HepG2 (cell line): ENCODE measurements around the gene LGI2. TPM values are rescaled to one million over a fixed set of nuclear protein-coding genes. Genes with fewer than 3 reads are reported as not detected.

Experiments
- ATAC-seq: fragments of 200-7000 bp; cut with Tn5 transposase; 3 replicates; pipeline ENCODE4 v1.9.1; 2020; ENCODE audit warnings: mild to moderate bottlenecking, moderate library complexity
- BruUV-seq: library from RNA; stranded (reverse); fragments of 400-500 nt; replicated peaks from 2 replicates; lab custom pipeline; 2021; lab: Mats Ljungman, UMichigan
- CTCF ChIA-PET: fragments of 300-600 bp; formaldehyde crosslinking; extraction: SDS; loops from one replicate; lab custom pipeline; 2021; ENCODE audit warnings: low total read pairs, inconsistent platforms, low intra/inter-chr PET ratio; lab: Yijun Ruan, JAX
- POLR2A ChIA-PET: fragments of 350-600 bp; sonication (Branson Sonifier 250); formaldehyde crosslinking; loops from one replicate; lab custom pipeline; 2020; ENCODE audit warnings: antibody characterized with exemption, inconsistent platforms; lab: Yijun Ruan, JAX
- DNase-seq: peaks from one replicate; pipeline ENCODE4 v3.0.0-alpha.2; 2015; ENCODE audit warnings: low spot score
- FAIRE-seq: peaks from 3 replicates; lab custom pipeline; 2011; peaks lifted over from hg19 to GRCh38; lab: Jason Lieb, UNC
- H2AFZ ChIP-seq: one replicate; pipeline ENCODE4 v1.6.1; 2011; ENCODE audit warnings: low read length, inconsistent platforms
- H3K27ac ChIP-seq: fragments of 300-600 bp; 3 replicates; pipeline ENCODE4 v1.8.0; 2011; ENCODE audit warnings: mixed run types, mild to moderate bottlenecking, mixed read lengths, low read length, inconsistent platforms; ENCODE audit not compliant: insufficient read depth; ENCODE audit errors: extremely low read length
- H3K27me3 ChIP-seq, 2 experiments: fragments of 200-600 bp in 1 of 2; 2 replicates in 1 of 2; 3 replicates in 1 of 2; pipeline versions ENCODE4 v1.6.0 to v1.8.0; 2011; ENCODE audit warnings: low read length in 2 of 2, mild to moderate bottlenecking in 2 of 2, moderate library complexity in 2 of 2, inconsistent platforms in 1 of 2; ENCODE audit not compliant: insufficient read depth in 2 of 2, control insufficient read depth in 1 of 2
- H3K36me3 ChIP-seq, 2 experiments: fragments of 200-600 bp in 1 of 2; replicated peaks in 1 of 2; 2 replicates in 1 of 2; 3 replicates in 1 of 2; pipeline versions ENCODE4 v1.5.1 to v1.8.0; 2011; ENCODE audit warnings: low read length in 2 of 2, inconsistent platforms in 1 of 2; ENCODE audit not compliant: insufficient read depth in 2 of 2, control insufficient read depth in 1 of 2
- H3K4me1 ChIP-seq: 2 replicates; pipeline ENCODE4 v1.5.1; 2012; ENCODE audit warnings: low read length, inconsistent platforms; ENCODE audit not compliant: insufficient read depth
- H3K4me2 ChIP-seq: 2 replicates; pipeline ENCODE4 v1.6.0; 2011; ENCODE audit warnings: low read depth, low read length, inconsistent platforms
- H3K4me3 ChIP-seq, 3 experiments: fragments of 200-600 bp in 1 of 3; sonication (generic), shearing (Covaris generic) in 1 of 3; replicated peaks in 1 of 3; 2 replicates each; pipeline ENCODE4 v1.5.1; 2011 to 2016; ENCODE audit warnings: low read length in 3 of 3, inconsistent platforms in 2 of 3, low read depth in 2 of 3, mild to moderate bottlenecking in 2 of 3, control low read depth in 1 of 3, mixed read lengths in 1 of 3; ENCODE audit not compliant: insufficient read depth in 1 of 3
- H3K79me2 ChIP-seq: one replicate; pipeline ENCODE4 v1.6.1; 2011; ENCODE audit warnings: low read length, inconsistent platforms; ENCODE audit not compliant: insufficient read depth
- H3K9ac ChIP-seq: 2 replicates; pipeline ENCODE4 v1.6.0; 2011; ENCODE audit warnings: mild to moderate bottlenecking, low read depth, low read length, inconsistent platforms; ENCODE audit not compliant: insufficient read depth
- H3K9me3 ChIP-seq: 2 replicates; pipeline ENCODE4 v1.5.1; 2012; ENCODE audit warnings: mild to moderate bottlenecking, low read length
- H4K20me1 ChIP-seq: 2 replicates; pipeline ENCODE4 v1.6.0; 2011; ENCODE audit warnings: inconsistent platforms, mild to moderate bottlenecking, low read length, moderate library complexity; ENCODE audit not compliant: insufficient read depth
- CEBPG ChIP-seq: IDR thresholded peaks from 2 replicates; pipeline ENCODE4 v1.6.1; 2016
- DNMT1 ChIP-seq: sonication (generic); formaldehyde crosslinking; IDR thresholded peaks from 2 replicates; pipeline ENCODE4 v1.5.1; 2020; ENCODE audit warnings: mild to moderate bottlenecking, missing genetic modification reagents
- MAF1 ChIP-seq: sonication (generic); formaldehyde crosslinking; IDR thresholded peaks from 2 replicates; pipeline ENCODE4 v1.5.0; 2020; ENCODE audit warnings: missing genetic modification reagents, borderline replicate concordance
- NFE2L2 ChIP-seq: fragments of 150-350 bp; IDR thresholded peaks from 2 replicates; pipeline ENCODE4 v1.6.1; 2014; ENCODE audit warnings: low read length
- SOX5 ChIP-seq: IDR thresholded peaks from 2 replicates; pipeline ENCODE4 v1.6.1; 2016; ENCODE audit warnings: borderline replicate concordance
- TEAD2 ChIP-seq: sonication (generic); formaldehyde crosslinking; IDR thresholded peaks from 2 replicates; pipeline ENCODE4 v1.9.0; 2021; ENCODE audit warnings: missing genetic modification reagents
- ZMYM4 ChIP-seq: sonication (generic); formaldehyde crosslinking; IDR thresholded peaks from 2 replicates; pipeline ENCODE4 v1.8.1; 2023; ENCODE audit warnings: mild to moderate bottlenecking, missing genetic modification reagents
- ZNF329 ChIP-seq: sonication (generic); formaldehyde crosslinking; IDR thresholded peaks from 2 replicates; pipeline ENCODE4 v1.9.0; 2021; ENCODE audit warnings: low read depth, mild to moderate bottlenecking, missing genetic modification reagents
- ZNF354B ChIP-seq: sonication (generic); formaldehyde crosslinking; IDR thresholded peaks from 2 replicates; pipeline ENCODE4 v1.8.0; 2022; ENCODE audit warnings: mild to moderate bottlenecking, missing genetic modification reagents
- ZNF619 ChIP-seq: sonication (generic); formaldehyde crosslinking; IDR thresholded peaks from 2 replicates; pipeline ENCODE4 v1.4.0; 2020; ENCODE audit warnings: mild to moderate bottlenecking, missing genetic modification reagents
- ZNF782 ChIP-seq: sonication (generic); formaldehyde crosslinking; IDR thresholded peaks from 2 replicates; pipeline ENCODE4 v1.4.0; 2020; ENCODE audit warnings: missing genetic modification reagents, mild to moderate bottlenecking, borderline replicate concordance
- WGBS: methylation state at CpG from one replicate; pipeline ENCODE4 v1.1.6; 2017; ENCODE audit warnings: low lambda C conversion rate; 5-methylcytosine and 5-hydroxymethylcytosine counted together
- in situ Hi-C: cut with HindIII; loops from 2 replicates; pipeline ENCODE4 v1.10.0; 2017; ENCODE audit warnings: low pct_unique_long_range_greater_than_20kb; ENCODE audit not compliant: extremely low pct_ligation_motif_present
- intact Hi-C: fragments of 100-400 bp; cut with micrococcal nuclease; formaldehyde crosslinking; loops from one replicate; pipeline ENCODE4 v1.10.0; 2022; ENCODE audit not compliant: unreplicated experiment
- polyA plus RNA-seq, 8 experiments: library from polyadenylated mRNA; depleted of rRNA in 3 of 8; stranded (reverse) in 7 of 8; unstranded in 1 of 8; fragments of >200 nt; fragmentation: Illumina TruSeq in 4 of 8; extraction: Trizol in 4 of 8; gene quantifications; 2 replicates each; pipeline versions ENCODE4 v1.2.1 to v1.2.3, GENCODE V29; 2011 to 2016; ENCODE audit warnings: low read depth in 4 of 8, missing spikeins in 1 of 8, mixed read lengths in 1 of 8; ENCODE audit not compliant: insufficient read depth in 1 of 8
- total RNA-seq, 5 experiments: library from RNA; depleted of rRNA; stranded (reverse); fragments of >200 nt; fragmentation: Illumina TruSeq; extraction: Trizol; gene quantifications; 2 replicates each; pipeline ENCODE4 v1.2.3, GENCODE V29; 2016; ENCODE audit warnings: low read depth in 1 of 5
- TF ChIP-seq, protein P1 (sequence below): sonication (generic); formaldehyde crosslinking; IDR thresholded peaks from 2 replicates; pipeline ENCODE4 v1.9.0; 2021; ENCODE audit warnings: missing genetic modification reagents, borderline replicate concordance

The LGI2 gene
- total and polyA plus RNA-seq, 2 of the 13 experiments (the other 11 are each of a cell fraction or from before 2014, with no cell fraction given) = not detected

DNA sequence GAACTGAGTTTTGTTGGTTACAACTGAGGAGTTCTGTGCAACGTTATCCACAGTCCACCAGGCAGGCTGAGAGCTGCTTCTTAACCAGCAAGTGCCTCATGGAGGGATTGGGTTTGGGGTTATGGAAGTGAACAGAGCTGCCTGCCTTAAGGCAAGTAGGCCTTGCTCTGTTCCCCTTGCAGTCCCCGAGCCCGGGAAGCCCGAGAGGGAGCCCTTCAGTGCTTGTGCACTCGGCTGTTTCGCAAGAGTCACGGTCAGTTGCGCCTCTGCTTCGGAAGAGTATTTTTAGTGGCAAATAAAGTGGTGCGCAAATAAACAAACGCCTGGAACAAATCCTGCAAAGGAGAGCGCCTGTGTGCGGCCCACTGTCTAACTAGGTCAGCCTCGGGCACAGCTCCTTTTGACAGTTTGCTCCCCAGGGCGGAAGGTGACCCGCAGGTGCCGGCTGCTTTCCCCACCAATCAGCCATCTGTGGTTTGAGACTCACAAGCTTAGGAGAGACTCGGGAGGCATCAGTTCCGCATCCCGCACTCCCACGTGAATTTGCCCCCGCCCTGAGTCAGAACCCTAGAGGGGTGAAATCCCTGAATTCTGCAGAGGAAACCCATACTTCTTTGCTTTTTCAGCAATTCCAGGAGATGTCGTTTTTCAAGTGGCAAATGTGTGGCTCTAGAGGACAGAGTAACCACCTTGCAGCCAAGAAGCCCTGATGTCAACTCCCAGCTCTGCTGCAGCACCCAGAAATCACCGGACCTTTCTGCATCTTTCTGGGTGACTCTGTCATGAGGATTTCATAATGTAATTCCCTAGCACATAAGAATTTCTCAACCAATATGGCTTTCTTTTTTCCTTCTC lies 56.8 kb downstream of the LGI2 start (continued):
- TF ChIP-seq MAF1 (CRISPR knock-in tag) (no peak), ZMYM4 (CRISPR knock-in tag) (peak; percentile 43; the same call in 1 of the 2 replicates)

DNA sequence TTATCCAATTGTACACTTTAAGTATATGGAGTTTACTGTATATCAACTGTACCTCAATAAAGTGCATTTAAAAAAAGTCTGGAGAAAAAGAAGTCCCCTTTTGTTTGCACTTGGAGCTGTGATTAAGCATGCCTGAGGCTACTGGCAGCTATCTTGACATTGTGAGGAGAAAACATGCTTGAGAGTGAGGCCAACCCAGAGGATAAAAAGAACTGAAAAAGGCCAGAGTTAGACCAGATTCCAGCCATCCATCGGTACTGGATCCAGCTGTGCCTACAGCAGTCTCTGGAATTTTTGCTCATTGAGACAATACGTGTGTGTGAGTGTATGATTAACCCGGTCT lies 57.4 kb downstream of the LGI2 start:
- FAIRE-seq (no peak), DNase-seq (no peak), ATAC-seq (peak; percentile 95)
- H3K4me2 ChIP-seq = peak overlapping the region; percentile 85
- H3K9me3 ChIP-seq = no peaks in the 10 kb centered on the region
- CTCF ChIA-PET = no interaction called here
- H3K79me2 ChIP-seq = no peaks in the 10 kb centered on the region
- H2AFZ ChIP-seq = no peak overlapping the region
- H3K36me3 ChIP-seq = no peaks in the 10 kb centered on the region
- peak; percentile 98 for TF ChIP-seq ZNF329 (CRISPR knock-in tag)
- TF ChIP-seq TEAD2 (CRISPR knock-in tag) = no peak
- H3K4me3 ChIP-seq = peak overlapping the region in 2 of 3 experiments; percentile 31 to 58; a peak in 2 of 6 replicates
- no peak overlapping the region for H3K27ac ChIP-seq
- in situ Hi-C loops = no loop called here
- WGBS = 7% methylated on average over 2 of the region's 3 CpGs
- no TSS peak for BruUV-seq
- H4K20me1 ChIP-seq = no peaks in the 10 kb centered on the region
- 0 out of 2 replicates have a peak overlapping the region, but pooled peaks have one; percentile 16 for H3K9ac ChIP-seq
- peaks cover 0 to 23% of the 10 kb centered on the region in 2 experiments; a peak in 1 of 5 replicates for H3K27me3 ChIP-seq
- peaks cover 14% of the 10 kb centered on the region for H3K4me1 ChIP-seq
- POLR2A ChIA-PET = no interaction called here
- intact Hi-C loops = loop anchor here (10.0 kb wide), 1 partner anchor 489 kb away; no protein-coding TSS in a partner anchor

DNA sequence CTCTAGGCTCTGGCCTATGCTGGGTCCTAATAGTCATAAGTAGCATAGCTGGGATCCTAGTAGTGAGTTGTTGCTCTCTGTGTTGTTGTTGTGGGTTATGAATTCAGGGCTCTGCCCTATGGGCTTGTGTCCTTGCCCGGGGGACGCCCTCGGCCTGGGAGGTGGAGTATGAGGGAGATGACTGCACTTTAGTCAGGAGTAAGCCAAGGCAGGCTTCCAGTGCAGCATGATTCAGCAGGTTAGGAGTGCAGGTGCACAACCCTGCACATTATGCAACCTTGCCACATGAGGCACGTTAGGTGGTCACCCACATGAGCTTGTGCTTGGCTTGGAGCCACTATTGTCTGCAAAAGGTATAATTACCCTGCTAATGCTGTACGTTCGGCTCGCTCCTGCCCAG lies 59.6 kb downstream of the LGI2 start:
- H3K27me3 ChIP-seq = peaks cover 0 to 18% of the 10 kb centered on the region in 2 experiments; a peak in 1 of 5 replicates
- H3K4me2 ChIP-seq = peak overlapping the region; percentile 45; the same call in 1 of the 2 replicates
- H3K36me3 ChIP-seq = no peaks in the 10 kb centered on the region
- ChIA-PET POLR2A (no interaction called here), CTCF (interaction anchor here (1.1 kb wide), 1 partner anchor 483 kb away, joined by 3 read pairs; no protein-coding TSS in a partner anchor)
- ATAC-seq = no peak
- peak; percentile 31 for DNase-seq
- H3K9me3 ChIP-seq = peaks cover 2% of the 10 kb centered on the region
- FAIRE-seq = no peak
- intact Hi-C loops (loop anchor here (10.0 kb wide), 1 partner anchor 486 kb away; no protein-coding TSS in a partner anchor), in situ Hi-C loops (no loop called here)
- H4K20me1 ChIP-seq = no peaks in the 10 kb centered on the region
- BruUV-seq = no TSS peak
- H2AFZ ChIP-seq = no peak overlapping the region
- no peaks in the 10 kb centered on the region for H3K79me2 ChIP-seq
- 0% methylated on average over 5 of the region's 7 CpGs for WGBS
- H3K4me1 ChIP-seq = peaks cover 14% of the 10 kb centered on the region
- H3K9ac ChIP-seq = no peak overlapping the region
- no peak overlapping the region for H3K27ac ChIP-seq
- H3K4me3 ChIP-seq = no peak overlapping the region
- TF ChIP-seq ZNF619 (CRISPR knock-in tag) (no peak), ZNF782 (CRISPR knock-in tag) (no peak), ZNF354B (no peak), DNMT1 (CRISPR knock-in tag) (no peak), SOX5 (CRISPR knock-in tag) (peak; percentile 51), NFE2L2 (peak; percentile 20; the same call in 1 of the 2 replicates), CEBPG (CRISPR knock-in tag) (0 out of 2 replicates have a peak, but pooled peaks have one; percentile 10)
- TF ChIP-seq, protein P1, sequence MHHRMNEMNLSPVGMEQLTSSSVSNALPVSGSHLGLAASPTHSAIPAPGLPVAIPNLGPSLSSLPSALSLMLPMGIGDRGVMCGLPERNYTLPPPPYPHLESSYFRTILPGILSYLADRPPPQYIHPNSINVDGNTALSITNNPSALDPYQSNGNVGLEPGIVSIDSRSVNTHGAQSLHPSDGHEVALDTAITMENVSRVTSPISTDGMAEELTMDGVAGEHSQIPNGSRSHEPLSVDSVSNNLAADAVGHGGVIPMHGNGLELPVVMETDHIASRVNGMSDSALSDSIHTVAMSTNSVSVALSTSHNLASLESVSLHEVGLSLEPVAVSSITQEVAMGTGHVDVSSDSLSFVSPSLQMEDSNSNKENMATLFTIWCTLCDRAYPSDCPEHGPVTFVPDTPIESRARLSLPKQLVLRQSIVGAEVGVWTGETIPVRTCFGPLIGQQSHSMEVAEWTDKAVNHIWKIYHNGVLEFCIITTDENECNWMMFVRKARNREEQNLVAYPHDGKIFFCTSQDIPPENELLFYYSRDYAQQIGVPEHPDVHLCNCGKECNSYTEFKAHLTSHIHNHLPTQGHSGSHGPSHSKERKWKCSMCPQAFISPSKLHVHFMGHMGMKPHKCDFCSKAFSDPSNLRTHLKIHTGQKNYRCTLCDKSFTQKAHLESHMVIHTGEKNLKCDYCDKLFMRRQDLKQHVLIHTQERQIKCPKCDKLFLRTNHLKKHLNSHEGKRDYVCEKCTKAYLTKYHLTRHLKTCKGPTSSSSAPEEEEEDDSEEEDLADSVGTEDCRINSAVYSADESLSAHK (CRISPR knock-in tag) = no peak
